ENCODE measurements around the gene AIG1. TPM values are rescaled to one million over a fixed set of nuclear protein-coding genes. Genes with fewer than 3 reads are reported as not detected.

AIG1 gene
- total RNA-seq, 4 donors from 2014 or later, result 18.1 to 47.3 (median 22.9) TPM

GRCh38 chr6:143362192-143362558, 301.5 kb downstream of the AIG1 start:
- ATAC-seq (ENCODE audit: low FRiP score), result no peak
- TF ChIP-seq CTCF (IDR thresholded peaks at IDR 0.05), result no peak
- no peak for DNase-seq (ENCODE audit: low spot score)

- ATAC-seq (ENCODE audit: low FRiP score) (no peak), DNase-seq (ENCODE audit: low spot score) (no peak)
- TF ChIP-seq CTCF (IDR thresholded peaks at IDR 0.05), result no peak
Observed at GRCh38 chr6:143363299-143363698, 302.6 kb downstream of the AIG1 start.

DNA sequence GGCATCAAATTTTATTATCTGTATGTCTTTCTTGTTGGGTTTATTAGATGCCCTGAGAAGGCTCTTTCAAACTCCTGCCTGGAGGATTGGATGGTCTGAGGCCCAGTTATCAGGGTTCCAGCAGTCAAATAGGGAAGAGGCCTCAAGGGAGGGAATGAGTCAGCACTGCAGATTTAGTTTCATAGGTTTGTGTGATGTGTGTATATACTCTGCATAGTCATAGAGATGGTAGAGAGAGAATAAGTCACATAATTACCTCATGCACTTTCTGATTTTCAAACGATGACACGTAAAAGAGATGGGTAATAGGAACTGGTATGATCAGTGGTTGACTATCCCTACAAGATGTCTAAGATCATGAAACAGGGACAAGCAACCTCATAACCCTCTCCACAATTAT, 307.7 kb downstream of the AIG1 start:
- no peak for DNase-seq (ENCODE audit: low spot score)
- no peak for ATAC-seq (ENCODE audit: low FRiP score)
- no peak for TF ChIP-seq CTCF (IDR thresholded peaks at IDR 0.05)

DNA sequence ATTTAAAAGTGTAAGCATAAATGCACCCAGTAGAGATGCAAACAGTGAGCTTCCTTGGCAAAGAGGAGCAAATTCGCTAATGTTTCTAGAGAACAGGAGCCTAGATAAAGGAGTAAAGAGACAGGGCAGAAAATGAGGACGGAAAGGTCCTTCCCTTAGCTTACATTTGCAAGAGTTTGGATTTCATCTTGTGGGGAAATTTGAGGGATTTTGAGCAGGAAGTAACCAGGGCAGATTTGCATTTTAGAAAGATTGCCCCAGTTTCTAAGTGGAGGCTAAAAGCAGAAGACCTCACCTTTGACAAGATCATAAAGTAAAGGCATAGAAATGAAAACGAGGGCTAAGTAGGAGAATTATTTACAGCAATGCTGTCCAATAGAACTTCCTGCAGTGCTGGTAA, 309.3 kb downstream of the AIG1 start:
- TF ChIP-seq CTCF (IDR thresholded peaks at IDR 0.05), result no peak
- no peak for ATAC-seq (ENCODE audit: low FRiP score)
- no peak for DNase-seq (ENCODE audit: low spot score)

GRCh38 chr6:143370812-143371370, 310.2 kb downstream of the AIG1 start:
- DNase-seq (ENCODE audit: low spot score) (no peak), ATAC-seq (ENCODE audit: low FRiP score) (no peak)
- no peak for TF ChIP-seq CTCF (IDR thresholded peaks at IDR 0.05)

GRCh38 chr6:143372199-143372882, 311.7 kb downstream of the AIG1 start:
- no peak for ATAC-seq (ENCODE audit: low FRiP score)

More at GRCh38 chr6:143372199-143372882, 311.7 kb downstream of the AIG1 start:
- no peak for DNase-seq (ENCODE audit: low spot score)
- TF ChIP-seq CTCF (IDR thresholded peaks at IDR 0.05), result no peak

All from omental fat pad (tissue), 4 donors.